Measurements from ENCODE around the gene EIF3J. TPM values are rescaled to one million over a fixed set of nuclear protein-coding genes. Genes with fewer than 3 reads are reported as not detected.
"Not testable (repeated sequence)": the region's sequence is repeated elsewhere in the genome, so short reads cannot be mapped to it uniquely, and the experiment has no call there.

EIF3J gene
- total RNA-seq, 4 donors from 2014 or later: 41.4 to 71.7 (median 57.7) TPM

DNA sequence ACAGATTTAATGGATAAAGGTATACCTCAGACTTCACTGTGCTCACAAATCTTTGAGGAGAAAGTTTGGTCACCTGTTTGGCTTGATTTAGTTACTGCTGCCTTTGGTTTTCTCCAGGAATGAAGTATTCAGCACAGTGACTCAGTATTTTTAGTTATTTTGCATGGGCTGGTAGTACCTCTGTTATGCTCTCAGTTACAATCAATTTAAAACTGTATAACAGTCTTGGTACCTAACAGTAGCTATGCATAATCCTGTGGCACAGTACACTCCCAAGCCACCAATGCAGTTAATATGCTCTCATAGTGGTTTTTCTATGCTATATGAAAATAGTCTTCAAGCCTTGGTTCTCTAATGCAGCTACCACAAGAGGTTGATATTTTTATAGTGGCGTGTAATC lies 11.9 kb upstream of the EIF3J start:
- TF ChIP-seq EP300 (IDR thresholded peaks at IDR 0.05) (no peak), CTCF (IDR thresholded peaks at IDR 0.05) (no peak), POLR2AphosphoS5 (IDR thresholded peaks at IDR 0.05) (no peak), POLR2A (IDR thresholded peaks at IDR 0.05) (no peak)
- WGBS: 100% methylated on average over 1 of the region's 1 CpG
- Histone ChIP-seq H3K4me3 (no peak overlapping the region), H3K27me3 (no peaks in the 10 kb centered on the region), H3K4me1 (no peaks in the 10 kb centered on the region), H3K36me3 (peaks cover 41% of the 10 kb centered on the region), H3K9me3 (no peaks in the 10 kb centered on the region), H3K27ac (no peak overlapping the region)
- no peak for DNase-seq (ENCODE audit: low spot score in 2 of 2)

DNA sequence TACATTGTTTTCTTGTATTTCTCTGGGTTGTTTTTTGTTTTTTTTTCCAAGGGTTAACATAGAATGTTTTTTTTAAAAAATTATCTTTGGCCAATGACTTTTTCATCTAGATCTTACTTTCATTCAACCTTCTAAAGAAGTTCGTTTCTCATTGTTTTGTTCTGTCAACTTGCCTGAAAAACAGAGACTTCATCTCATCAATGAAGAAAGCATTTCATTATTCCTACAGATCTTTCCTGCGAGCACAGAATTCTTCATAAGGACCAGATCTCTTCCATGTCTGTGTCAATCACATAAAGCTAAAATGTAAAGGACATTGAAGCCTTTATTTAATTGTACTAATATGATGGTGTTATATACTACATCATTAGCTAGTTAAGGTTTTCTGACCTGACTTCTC lies 9.7 kb upstream of the EIF3J start:
- Histone ChIP-seq H3K27me3 (no peaks in the 10 kb centered on the region), H3K4me1 (no peaks in the 10 kb centered on the region), H3K9me3 (no peaks in the 10 kb centered on the region), H3K4me3 (no peak overlapping the region), H3K36me3 (peaks cover 33% of the 10 kb centered on the region), H3K27ac (no peak overlapping the region)
- TF ChIP-seq POLR2A (IDR thresholded peaks at IDR 0.05) (no peak), POLR2AphosphoS5 (IDR thresholded peaks at IDR 0.05) (no peak), EP300 (IDR thresholded peaks at IDR 0.05) (no peak), CTCF (IDR thresholded peaks at IDR 0.05) (no peak)
- no peak for DNase-seq (ENCODE audit: low spot score in 2 of 2)
- 75% methylated on average over 2 of the region's 2 CpGs for WGBS

- no peaks in the 10 kb centered on the region for H3K9me3 ChIP-seq
- peaks cover 13% of the 10 kb centered on the region for H3K36me3 ChIP-seq
- TF ChIP-seq POLR2AphosphoS5 (IDR thresholded peaks at IDR 0.05) (no peak), EP300 (IDR thresholded peaks at IDR 0.05) (no peak), CTCF (IDR thresholded peaks at IDR 0.05) (no peak), POLR2A (IDR thresholded peaks at IDR 0.05) (no peak)
- H3K4me1 ChIP-seq: peaks cover 4% of the 10 kb centered on the region
- no peak overlapping the region for H3K4me3 ChIP-seq
- no peak overlapping the region for H3K27ac ChIP-seq
- no peaks in the 10 kb centered on the region for H3K27me3 ChIP-seq
- DNase-seq (ENCODE audit: low spot score in 2 of 2): no peak
- 73% methylated on average over 10 of the region's 10 CpGs for WGBS
Observed at GRCh38 chr15:44529864-44530604, 6.9 kb upstream of the EIF3J start.

- TF ChIP-seq EP300 (IDR thresholded peaks at IDR 0.05): no peak
- no peak for TF ChIP-seq POLR2A (IDR thresholded peaks at IDR 0.05)
- TF ChIP-seq POLR2AphosphoS5 (IDR thresholded peaks at IDR 0.05): no peak
- TF ChIP-seq CTCF (IDR thresholded peaks at IDR 0.05): no peak
- H3K27me3 ChIP-seq: no peaks in the 10 kb centered on the region
- H3K36me3 ChIP-seq: peaks cover 11% of the 10 kb centered on the region
- H3K4me3 ChIP-seq: no peak overlapping the region
- 93% methylated on average over 3 of the region's 3 CpGs for WGBS
- H3K9me3 ChIP-seq: no peaks in the 10 kb centered on the region
- DNase-seq (ENCODE audit: low spot score in 2 of 2): no peak
- no peak overlapping the region for H3K27ac ChIP-seq
- peaks cover 8% of the 10 kb centered on the region for H3K4me1 ChIP-seq
Observed at GRCh38 chr15:44530653-44531052, 6.3 kb upstream of the EIF3J start.

GRCh38 chr15:44532275-44532674 lies 4.7 kb upstream of the EIF3J start:
- DNase-seq (ENCODE audit: low spot score in 2 of 2); H3K27me3 ChIP-seq; H3K27ac ChIP-seq; H3K36me3 ChIP-seq; H3K9me3 ChIP-seq; H3K4me3 ChIP-seq: not testable (repeated sequence)
- H3K4me1 ChIP-seq: peaks cover 12% of the 10 kb centered on the region
- 98% methylated on average over 5 of the region's 5 CpGs for WGBS

GRCh38 chr15:44532689-44533088 lies 4.3 kb upstream of the EIF3J start:
- no peaks in the 10 kb centered on the region for H3K9me3 ChIP-seq
- no peaks in the 10 kb centered on the region for H3K27me3 ChIP-seq
- no peak overlapping the region for H3K27ac ChIP-seq
- peaks cover 16% of the 10 kb centered on the region for H3K4me1 ChIP-seq
- H3K4me3 ChIP-seq: no peak overlapping the region
- H3K36me3 ChIP-seq: peaks cover 5% of the 10 kb centered on the region
- TF ChIP-seq POLR2A (IDR thresholded peaks at IDR 0.05) (no peak), CTCF (IDR thresholded peaks at IDR 0.05) (no peak), EP300 (IDR thresholded peaks at IDR 0.05) (no peak), POLR2AphosphoS5 (IDR thresholded peaks at IDR 0.05) (no peak)
- no peak for DNase-seq (ENCODE audit: low spot score in 2 of 2)
- WGBS: 93% methylated on average over 3 of the region's 3 CpGs
